ENCODE measurements around the gene UBE2I.

UBE2I gene

GRCh38 chr16:1348441-1348840, 39.0 kb downstream of the UBE2I start:
- Histone ChIP-seq H3K4me1 (ENCODE audit: low read length) (peaks cover 4% of the 10 kb centered on the region; the same call in 1 of the 2 replicates), H3K79me2 (ENCODE audit: low read length) (peaks cover 35% of the 10 kb centered on the region), H3K9me2 (replicated peaks; ENCODE audit: insufficient read depth, low read length) (no peaks in the 10 kb centered on the region), H3K36me3 (replicated peaks; ENCODE audit: insufficient read depth, low read length) (no peaks in the 10 kb centered on the region), H3K4me2 (ENCODE audit: low read depth, low read length) (no peak overlapping the region), H3K9me3 (replicated peaks; ENCODE audit: insufficient read depth, low read length) (no peaks in the 10 kb centered on the region), H4K20me1 (ENCODE audit: insufficient read depth, low read length) (no peaks in the 10 kb centered on the region), H3K27me3 (replicated peaks; ENCODE audit: insufficient read depth, low read length) (no peaks in the 10 kb centered on the region; the same call in 1 of the 2 replicates), H3F3A (ENCODE audit: insufficient read depth, low read length) (no peaks in the 10 kb centered on the region), H3K9ac (ENCODE audit: low read length) (no peak overlapping the region), H3K27ac (ENCODE audit: low read length) (no peak overlapping the region), H2AFZ (ENCODE audit: low read length) (no peak overlapping the region), H3K4me3 (ENCODE audit: low read length) (no peak overlapping the region)
- no peak for TF ChIP-seq CTCF (IDR thresholded peaks at IDR 0.05; ENCODE audit: low read length)
- no peak for TF ChIP-seq EZH2 (optimal IDR thresholded peaks at IDR 0.05; ENCODE audit: low read depth, low read length)
- no peak for TF ChIP-seq EZH2phosphoT487 (IDR thresholded peaks at IDR 0.05; ENCODE audit: low read length)
- DNase-seq: no peak

- TF ChIP-seq EZH2 (optimal IDR thresholded peaks at IDR 0.05; ENCODE audit: low read depth, low read length): no peak
- TF ChIP-seq CTCF (IDR thresholded peaks at IDR 0.05; ENCODE audit: low read length): no peak
- no peak for TF ChIP-seq EZH2phosphoT487 (IDR thresholded peaks at IDR 0.05; ENCODE audit: low read length)
- H3K27ac ChIP-seq (ENCODE audit: low read length): no peak overlapping the region
- no peak overlapping the region for H2AFZ ChIP-seq (ENCODE audit: low read length)
- no peaks in the 10 kb centered on the region for H3K36me3 ChIP-seq (replicated peaks; ENCODE audit: insufficient read depth, low read length)
- H3K27me3 ChIP-seq (replicated peaks; ENCODE audit: insufficient read depth, low read length): no peaks in the 10 kb centered on the region; the same call in 1 of the 2 replicates
- peaks cover 39% of the 10 kb centered on the region for H3K79me2 ChIP-seq (ENCODE audit: low read length)
- H3K9me3 ChIP-seq (replicated peaks; ENCODE audit: insufficient read depth, low read length): no peaks in the 10 kb centered on the region
- no peak overlapping the region for H3K9ac ChIP-seq (ENCODE audit: low read length)
- no peaks in the 10 kb centered on the region for H4K20me1 ChIP-seq (ENCODE audit: insufficient read depth, low read length)
- H3K4me1 ChIP-seq (ENCODE audit: low read length): peaks cover 4% of the 10 kb centered on the region; the same call in 1 of the 2 replicates
- H3F3A ChIP-seq (ENCODE audit: insufficient read depth, low read length): no peaks in the 10 kb centered on the region
- H3K9me2 ChIP-seq (replicated peaks; ENCODE audit: insufficient read depth, low read length): no peaks in the 10 kb centered on the region
- H3K4me3 ChIP-seq (ENCODE audit: low read length): no peak overlapping the region
- DNase-seq: no peak
- H3K4me2 ChIP-seq (ENCODE audit: low read depth, low read length): no peak overlapping the region
Observed at GRCh38 chr16:1348926-1349325, 39.5 kb downstream of the UBE2I start.

GRCh38 chr16:1349351-1349750, 39.9 kb downstream of the UBE2I start:
- Histone ChIP-seq H3K9me3 (replicated peaks; ENCODE audit: insufficient read depth, low read length) (no peaks in the 10 kb centered on the region), H3K27ac (ENCODE audit: low read length) (no peak overlapping the region), H3K4me2 (ENCODE audit: low read depth, low read length) (no peak overlapping the region), H3F3A (ENCODE audit: insufficient read depth, low read length) (no peaks in the 10 kb centered on the region), H3K9ac (ENCODE audit: low read length) (no peak overlapping the region), H3K27me3 (replicated peaks; ENCODE audit: insufficient read depth, low read length) (no peaks in the 10 kb centered on the region; the same call in 1 of the 2 replicates), H3K4me3 (ENCODE audit: low read length) (no peak overlapping the region), H3K79me2 (ENCODE audit: low read length) (peaks cover 43% of the 10 kb centered on the region), H3K4me1 (ENCODE audit: low read length) (peaks cover 4% of the 10 kb centered on the region; the same call in 1 of the 2 replicates), H3K36me3 (replicated peaks; ENCODE audit: insufficient read depth, low read length) (no peaks in the 10 kb centered on the region), H3K9me2 (replicated peaks; ENCODE audit: insufficient read depth, low read length) (no peaks in the 10 kb centered on the region), H4K20me1 (ENCODE audit: insufficient read depth, low read length) (no peaks in the 10 kb centered on the region), H2AFZ (ENCODE audit: low read length) (no peak overlapping the region)
- no peak for DNase-seq
- TF ChIP-seq EZH2phosphoT487 (IDR thresholded peaks at IDR 0.05; ENCODE audit: low read length) (no peak), EZH2 (optimal IDR thresholded peaks at IDR 0.05; ENCODE audit: low read depth, low read length) (no peak), CTCF (IDR thresholded peaks at IDR 0.05; ENCODE audit: low read length) (no peak)
